ENCODE data around the gene COPB1.

COPB1 gene

GRCh38 chr11:14503023-14503422 is 3.4 kb upstream of the COPB1 start:
- no peak for DNase-seq

DNA sequence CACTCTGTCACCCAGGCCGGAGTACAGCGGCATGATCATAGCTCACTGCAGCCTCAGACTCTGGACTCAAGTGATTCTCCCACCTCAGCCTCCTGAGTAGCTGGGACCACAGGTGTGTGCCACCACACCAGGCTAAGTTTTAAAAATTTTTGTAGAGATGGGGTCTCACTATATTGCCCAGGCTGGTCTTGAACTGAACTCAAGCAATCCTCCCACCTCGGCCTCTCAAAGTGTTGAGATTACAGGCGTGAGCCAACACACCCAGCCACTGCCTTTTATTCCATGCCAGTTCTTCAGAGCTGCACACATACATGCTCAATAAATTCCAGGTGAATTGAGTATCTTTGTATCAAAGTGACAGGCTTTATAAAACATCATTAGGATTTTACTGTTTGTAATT is 2.4 kb upstream of the COPB1 start:
- no peak for DNase-seq

DNA sequence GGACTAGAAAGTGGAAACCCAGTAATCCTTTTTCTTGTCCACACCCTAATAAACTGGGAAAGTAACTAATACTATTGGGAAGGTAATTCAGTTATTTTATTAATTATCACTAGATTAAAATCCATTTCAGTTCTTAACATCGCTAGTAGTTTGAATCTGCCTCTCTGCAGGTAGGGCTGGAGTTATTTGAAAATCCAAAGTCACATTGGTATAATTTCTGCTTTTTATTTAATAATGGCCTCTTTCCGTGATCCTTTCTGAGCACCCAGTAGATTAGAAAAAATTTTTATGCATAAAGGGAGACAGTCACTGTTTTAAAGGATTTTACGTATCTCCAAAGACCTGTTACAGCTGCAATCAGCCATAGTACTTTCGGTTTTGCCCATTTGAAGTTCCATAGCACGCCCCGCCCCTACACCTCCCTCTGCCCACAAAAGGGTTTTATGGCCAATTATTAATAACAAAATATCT is 605 bp upstream of the COPB1 start:
- peak; percentile 59 for DNase-seq

DNA sequence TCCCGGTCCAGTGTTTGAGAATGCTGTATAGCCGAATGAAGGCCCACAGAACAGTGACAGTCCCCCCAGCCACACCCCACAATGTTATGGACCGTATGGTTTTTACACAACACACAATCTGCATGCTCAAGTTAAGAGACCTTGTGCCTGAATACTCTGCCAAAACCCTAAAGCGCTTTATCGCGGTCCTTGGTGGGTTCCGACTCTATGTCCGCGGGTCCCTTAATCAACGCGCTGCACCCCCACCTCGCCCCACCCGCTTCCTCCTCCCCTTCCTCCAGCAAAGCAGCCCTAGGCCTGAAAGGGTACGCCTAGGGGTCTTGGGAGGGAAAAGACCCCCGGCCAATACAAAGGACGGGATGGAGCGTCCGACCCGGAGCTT is 442 bp downstream of the COPB1 start:
- peak; percentile 35 for DNase-seq

DNA sequence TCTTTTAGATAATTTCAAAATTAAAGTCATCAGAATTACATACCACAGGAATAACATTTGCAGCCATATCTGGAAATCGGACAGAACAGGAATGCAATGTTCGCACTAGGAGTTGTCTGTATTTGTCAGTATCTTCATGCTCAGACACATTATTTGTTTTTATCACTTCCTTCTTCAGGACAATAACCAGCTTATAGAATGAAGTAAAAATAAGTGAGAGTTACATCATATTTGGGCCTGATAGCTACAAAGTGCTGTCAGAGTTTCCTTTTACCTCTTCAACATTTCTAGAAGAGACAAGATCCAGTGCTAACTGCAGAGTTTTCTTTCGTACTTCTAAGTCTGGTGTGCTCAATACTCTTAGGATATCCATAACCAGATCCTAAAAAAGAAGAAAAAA is 18.9 kb downstream of the COPB1 start:
- no peak for DNase-seq

DNA sequence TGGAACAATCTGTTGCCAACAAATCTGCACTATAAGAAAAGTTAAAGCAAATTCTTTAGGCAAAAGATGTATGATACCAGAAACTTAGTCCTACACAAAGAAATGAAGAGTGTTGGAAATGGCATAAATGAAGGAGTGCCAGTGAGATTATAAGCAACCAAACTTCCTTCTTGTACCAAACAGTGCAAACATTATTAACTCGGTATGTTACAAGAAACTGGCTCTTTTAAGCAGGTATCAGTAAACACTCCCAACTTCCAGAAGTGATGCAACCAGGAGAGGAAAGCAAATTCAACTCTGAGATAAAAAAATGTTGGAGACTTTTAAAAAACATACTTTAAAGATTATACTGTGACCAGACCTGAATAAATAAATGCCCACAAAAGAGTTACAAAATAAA is 28.5 kb downstream of the COPB1 start:
- DNase-seq = no peak

GRCh38 chr11:14463623-14464022 is 36.0 kb downstream of the COPB1 start:
- DNase-seq = no peak

GRCh38 chr11:14460147-14460546 is 39.5 kb downstream of the COPB1 start:
- DNase-seq = no peak

GRCh38 chr11:14458377-14458776 is 41.2 kb downstream of the COPB1 start:
- DNase-seq = no peak

DNA sequence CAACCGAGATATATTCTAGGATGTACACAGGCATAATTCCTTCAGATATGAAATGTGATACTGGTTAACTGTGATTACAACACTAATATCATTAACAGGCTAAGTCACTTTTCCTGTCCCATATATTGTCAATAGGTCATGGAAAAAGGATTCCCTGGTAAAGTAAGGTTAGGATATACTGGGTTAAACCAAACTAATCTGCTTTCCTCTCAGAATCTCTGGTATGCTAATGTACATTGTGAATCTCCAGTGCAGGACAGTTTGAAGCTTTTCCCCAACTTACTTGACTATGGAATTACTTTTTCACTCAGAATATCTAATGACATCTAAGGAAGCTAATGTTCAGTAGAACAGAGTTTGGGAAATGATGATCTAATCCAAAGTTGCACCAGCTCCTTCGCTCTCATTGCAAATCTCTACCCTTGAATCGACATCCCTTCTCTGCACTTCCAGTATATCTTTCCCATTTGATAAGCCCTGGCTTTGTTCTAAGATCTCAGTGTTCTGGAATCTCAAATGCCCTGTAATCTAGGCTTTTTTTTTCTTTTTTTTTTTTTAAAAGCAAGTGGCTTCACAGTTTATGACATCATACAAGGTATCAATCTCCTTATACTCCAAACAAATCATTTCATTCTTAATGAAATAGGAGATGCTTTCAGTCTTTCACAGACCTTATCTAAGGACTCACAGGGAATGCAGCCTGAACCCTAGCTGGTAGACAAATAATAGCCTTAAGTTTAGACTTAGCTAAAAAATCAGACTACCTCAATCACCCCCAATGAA is 43.8 kb downstream of the COPB1 start:
- DNase-seq = no peak

- peak; percentile 9 for DNase-seq
Observed at GRCh38 chr11:14454861-14455632, 44.6 kb downstream of the COPB1 start.

GRCh38 chr11:14451825-14452224 is 47.8 kb downstream of the COPB1 start:
- DNase-seq = no peak

DNA sequence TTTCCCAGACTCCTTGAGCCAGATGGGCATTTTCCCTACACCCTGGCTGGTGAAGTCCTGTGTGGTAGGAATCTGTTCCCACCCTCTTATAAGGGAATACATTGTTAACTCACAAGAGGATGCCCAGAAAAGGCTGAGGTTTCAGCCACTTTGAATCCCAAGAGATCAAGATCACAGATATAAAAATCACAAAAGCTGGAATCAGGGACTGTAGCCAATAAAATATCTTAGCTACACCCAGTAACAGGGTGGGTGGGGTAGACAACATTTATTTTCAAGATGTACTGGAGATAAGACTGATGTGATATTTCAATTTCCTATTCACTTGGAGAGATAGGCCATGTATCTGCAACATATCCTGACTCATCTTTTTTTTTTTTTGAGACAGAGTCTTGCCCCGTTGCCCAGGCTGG is 50.3 kb downstream of the COPB1 start:
- DNase-seq = no peak

GRCh38 chr11:14448240-14448639 is 51.4 kb downstream of the COPB1 start:
- no peak for DNase-seq

DNA sequence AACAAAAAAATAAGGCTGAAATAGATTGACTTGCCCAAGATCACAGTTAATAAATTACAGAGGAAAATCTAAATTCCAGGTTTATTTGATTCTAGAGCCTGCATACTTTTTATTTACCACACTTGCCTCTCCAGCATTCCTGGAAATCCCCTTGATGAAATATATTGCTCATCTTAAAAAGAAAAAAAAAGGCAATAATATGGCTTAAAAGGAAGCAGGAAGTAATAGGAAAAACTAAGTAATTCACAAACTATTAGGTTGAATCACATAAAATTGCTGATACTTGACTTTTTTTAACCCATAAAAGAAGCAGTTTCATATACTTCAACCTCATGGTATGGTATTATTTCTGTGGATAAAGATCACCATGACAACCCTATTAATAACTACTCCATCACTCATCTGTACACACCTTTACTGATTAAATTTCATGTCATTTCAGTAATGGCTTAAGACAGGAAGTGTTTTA is 52.9 kb downstream of the COPB1 start:
- DNase-seq = no peak

- no peak for DNase-seq
Observed at GRCh38 chr11:14445542-14446530, 53.8 kb downstream of the COPB1 start.

DNA sequence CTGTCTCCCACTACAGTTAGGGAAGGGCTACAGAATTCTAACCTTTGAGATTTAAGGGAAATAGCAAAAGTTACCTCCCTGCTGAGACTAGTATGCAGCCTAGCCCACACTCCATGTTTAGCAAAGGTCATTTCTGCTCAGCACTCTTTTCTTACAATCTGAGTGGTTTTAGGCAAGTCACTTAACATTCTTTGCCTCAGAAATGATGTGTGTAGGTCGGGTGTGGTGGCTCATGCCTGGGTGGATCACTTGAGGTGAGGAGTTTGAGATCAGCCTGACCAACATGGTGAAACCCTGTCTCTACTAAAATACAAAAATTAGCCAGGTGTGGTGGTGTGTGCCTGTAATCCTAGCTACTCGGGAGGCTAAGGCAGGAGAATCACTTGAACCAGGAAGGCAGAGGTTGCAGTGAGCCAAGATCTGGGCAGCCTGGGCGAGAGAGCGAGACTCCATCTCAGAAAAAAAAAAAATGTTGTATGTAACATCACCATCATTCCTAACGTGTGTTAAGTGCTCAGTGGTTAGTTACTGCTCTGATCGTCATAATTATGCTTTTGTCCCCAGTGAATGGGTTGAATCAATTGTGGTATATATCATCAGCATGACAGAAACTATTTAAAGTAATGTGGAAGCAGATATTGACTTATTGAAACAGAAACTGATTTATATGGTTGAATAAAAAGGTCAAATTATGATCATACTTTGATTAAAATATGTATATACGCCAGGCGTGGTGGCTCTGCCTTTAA is 55.0 kb downstream of the COPB1 start:
- no peak for DNase-seq

DNA sequence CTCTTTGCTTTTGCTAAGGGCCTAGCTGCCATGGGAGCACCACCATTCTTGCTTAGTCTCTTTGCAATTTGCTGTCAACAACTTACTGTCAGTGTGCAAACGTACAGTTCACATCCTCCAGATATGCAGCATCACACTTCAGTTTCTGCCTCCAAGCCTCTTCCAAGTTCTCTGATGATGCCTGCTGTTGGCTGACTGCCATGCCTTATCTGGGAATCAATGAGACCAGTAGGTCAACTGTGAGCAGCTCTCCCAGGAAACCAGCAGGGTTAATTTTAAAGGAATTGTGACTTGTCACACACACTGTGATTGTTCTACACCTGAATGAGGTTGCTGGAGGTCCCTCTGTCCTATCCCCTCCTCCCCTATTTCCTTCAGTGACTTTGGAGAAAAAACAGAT is 56.0 kb downstream of the COPB1 start:
- peak; percentile 32 for DNase-seq

DNA sequence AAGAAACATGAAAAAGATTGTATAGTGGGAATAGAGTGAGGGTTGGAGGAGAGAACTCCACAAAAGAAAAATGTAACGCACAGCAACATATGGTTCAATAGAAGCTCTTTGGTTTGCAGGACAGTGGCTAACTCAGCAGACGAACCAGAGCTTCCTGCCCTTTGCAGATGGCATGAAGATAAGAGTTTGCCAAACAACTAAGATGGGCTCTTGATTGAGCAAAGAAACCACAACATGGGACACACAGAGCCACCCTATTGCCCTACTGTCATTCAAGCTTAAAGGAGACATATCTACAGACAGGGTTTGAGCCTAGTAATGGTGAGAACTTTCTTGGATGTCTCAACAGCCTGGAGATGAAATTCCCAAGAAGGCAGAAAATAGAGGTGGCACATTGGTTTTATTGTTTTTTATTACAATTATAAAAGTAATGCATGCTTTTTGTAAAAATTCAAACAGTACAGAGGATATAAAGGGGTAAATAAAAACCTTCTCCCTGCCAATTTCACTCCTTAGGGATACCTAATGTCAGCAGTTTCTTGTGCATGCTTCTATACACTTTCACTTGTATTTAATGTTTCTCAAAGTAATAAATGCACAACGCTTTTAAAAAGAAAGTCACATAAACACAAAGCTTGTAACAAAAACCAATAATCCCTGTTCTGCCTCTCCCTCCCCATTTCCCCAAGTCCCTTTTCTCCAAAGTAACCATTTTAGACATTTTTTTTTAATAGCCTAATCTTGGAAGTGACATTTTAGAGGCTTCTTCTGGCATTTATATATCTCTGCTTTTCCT is 63.7 kb downstream of the COPB1 start:
- no peak for DNase-seq

- DNase-seq = no peak
Observed at GRCh38 chr11:14425621-14426020, 74.0 kb downstream of the COPB1 start.

GRCh38 chr11:14424096-14424495 is 75.5 kb downstream of the COPB1 start:
- no peak for DNase-seq
